H9 (cell line): ENCODE results near the gene GRIK4. TPM values are rescaled to one million over a fixed set of nuclear protein-coding genes. Genes with fewer than 3 reads are reported as not detected.

Source experiments
- DNase-seq: peaks from one replicate; pipeline ENCODE4 v3.0.0-alpha.2; 2017
- H2AFZ ChIP-seq: one replicate; pipeline ENCODE4 v1.6.1; 2013; ENCODE audit warnings: mild to moderate bottlenecking, low read length, control low read depth, moderate library complexity
- H2AK5ac ChIP-seq: 2 replicates; pipeline ENCODE4 v1.6.1; 2013; ENCODE audit warnings: low read length, control low read depth, mixed read lengths; ENCODE audit not compliant: insufficient read length
- H2BK120ac ChIP-seq: one replicate; pipeline ENCODE4 v1.6.1; 2013; ENCODE audit warnings: low read depth, mild to moderate bottlenecking, low read length, control low read depth, inconsistent platforms; ENCODE audit not compliant: poor library complexity, severe bottlenecking
- H2BK12ac ChIP-seq: 2 replicates; pipeline ENCODE4 v1.6.1; 2013; ENCODE audit warnings: low read length, control low read depth, mixed read lengths, low read depth; ENCODE audit not compliant: insufficient read length
- H2BK15ac ChIP-seq: 2 replicates; pipeline ENCODE4 v1.6.1; 2013; ENCODE audit warnings: low read depth, low read length, control low read depth
- H2BK20ac ChIP-seq: one replicate; pipeline ENCODE4 v1.6.1; 2013; ENCODE audit warnings: low read depth, mild to moderate bottlenecking, low read length, control low read depth, inconsistent platforms; ENCODE audit not compliant: poor library complexity, severe bottlenecking
- H2BK5ac ChIP-seq: 2 replicates; pipeline ENCODE4 v1.6.1; 2013; ENCODE audit warnings: low read length, control low read depth, mixed read lengths; ENCODE audit not compliant: insufficient read length
- H3K14ac ChIP-seq: 2 replicates; pipeline ENCODE4 v1.6.1; 2013; ENCODE audit warnings: low read length, control low read depth; ENCODE audit not compliant: insufficient read depth
- H3K18ac ChIP-seq: 2 replicates; pipeline ENCODE4 v1.6.1; 2013; ENCODE audit warnings: low read depth, mild to moderate bottlenecking, mixed read lengths, low read length, control low read depth; ENCODE audit not compliant: insufficient read length
- H3K23ac ChIP-seq: 2 replicates; pipeline ENCODE4 v1.6.1; 2013; ENCODE audit warnings: low read length, control low read depth, mixed read lengths, low read depth; ENCODE audit not compliant: insufficient read length
- H3K23me2 ChIP-seq: 2 replicates; pipeline ENCODE4 v1.6.1; 2013; ENCODE audit warnings: low read depth, mild to moderate bottlenecking, mixed read lengths, low read length, control low read depth; ENCODE audit not compliant: insufficient read length, poor library complexity, severe bottlenecking
- H3K27ac ChIP-seq: 2 replicates; pipeline ENCODE4 v1.5.1; 2013; ENCODE audit warnings: low read length, control low read depth, mixed read lengths, low read depth; ENCODE audit not compliant: insufficient read length
- H3K27me3 ChIP-seq: 2 replicates; pipeline ENCODE4 v1.6.1; 2013; ENCODE audit warnings: low read length, control low read depth, inconsistent platforms; ENCODE audit not compliant: insufficient read depth
- H3K4ac ChIP-seq: 2 replicates; pipeline ENCODE4 v1.6.1; 2013; ENCODE audit warnings: low read depth, mild to moderate bottlenecking, control low read depth, inconsistent platforms, low read length, moderate library complexity
- H3K4me1 ChIP-seq: 2 replicates; pipeline ENCODE4 v1.6.1; 2013; ENCODE audit warnings: low read length, control low read depth, inconsistent platforms; ENCODE audit not compliant: insufficient read depth
- H3K4me2 ChIP-seq: 2 replicates; pipeline ENCODE4 v1.6.1; 2013; ENCODE audit warnings: low read length, control low read depth, mixed read lengths; ENCODE audit not compliant: insufficient read length, insufficient read depth
- H3K56ac ChIP-seq: 2 replicates; pipeline ENCODE4 v1.6.1; 2013; ENCODE audit warnings: low read depth, mild to moderate bottlenecking, mixed read lengths, low read length, control low read depth; ENCODE audit not compliant: insufficient read length
- H3K79me1 ChIP-seq: 2 replicates; pipeline ENCODE4 v1.6.1; 2013; ENCODE audit warnings: low read depth, mild to moderate bottlenecking, moderate library complexity, low read length, control low read depth, inconsistent platforms; ENCODE audit not compliant: insufficient read depth, poor library complexity, severe bottlenecking
- H3K79me2 ChIP-seq: 2 replicates; pipeline ENCODE4 v1.6.1; 2013; ENCODE audit warnings: low read length, control low read depth, inconsistent platforms; ENCODE audit not compliant: insufficient read depth
- H3K9ac ChIP-seq: 2 replicates; pipeline ENCODE4 v1.6.1; 2013; ENCODE audit warnings: low read length, control low read depth, mixed read lengths; ENCODE audit not compliant: insufficient read length; ENCODE audit errors: extremely low read depth
- H3K9me3 ChIP-seq: one replicate; pipeline ENCODE4 v1.6.1; 2013; ENCODE audit warnings: low read depth, low read length, inconsistent platforms; ENCODE audit not compliant: control insufficient read depth
- H3T11ph ChIP-seq: one replicate; pipeline ENCODE4 v1.6.1; 2013; ENCODE audit warnings: mild to moderate bottlenecking, low read length, control low read depth, inconsistent platforms
- H4K20me1 ChIP-seq: one replicate; pipeline ENCODE4 v1.6.1; 2013; ENCODE audit not compliant: control insufficient read depth, insufficient read length, insufficient read depth
- H4K5ac ChIP-seq: 2 replicates; pipeline ENCODE4 v1.6.1; 2013; ENCODE audit warnings: low read depth, mild to moderate bottlenecking, mixed read lengths, low read length, control low read depth; ENCODE audit not compliant: insufficient read length
- H4K8ac ChIP-seq: replicated peaks from 2 replicates; pipeline ENCODE4 v1.6.1; 2013; ENCODE audit warnings: low read length, control low read depth, mixed read lengths, low read depth; ENCODE audit not compliant: insufficient read length
- H4K91ac ChIP-seq: 2 replicates; pipeline ENCODE4 v1.6.1; 2013; ENCODE audit warnings: low read depth, mild to moderate bottlenecking, moderate library complexity, mixed read lengths, low read length, control low read depth; ENCODE audit not compliant: insufficient read length
- H3K27ac Mint-ChIP-seq, 3 experiments: 2 replicates in 2 of 3; 3 replicates in 1 of 3; pipeline ENCODE4 v1.8.0; 2020 to 2021; ENCODE audit warnings: mixed read lengths in 3 of 3, mild to moderate bottlenecking in 1 of 3, moderate library complexity in 1 of 3
- H3K27me3 Mint-ChIP-seq: 2 replicates; pipeline ENCODE4 v1.8.0; 2021; ENCODE audit warnings: low read depth, mild to moderate bottlenecking, moderate library complexity, mixed read lengths
- H3K36me3 Mint-ChIP-seq, 3 experiments: 2 replicates in 2 of 3; 3 replicates in 1 of 3; pipeline ENCODE4 v1.8.0; 2020 to 2021; ENCODE audit warnings: low read depth in 3 of 3, mixed read lengths in 3 of 3; ENCODE audit not compliant: insufficient read depth in 1 of 3
- H3K4me1 Mint-ChIP-seq, 2 experiments: 2 replicates each; pipeline ENCODE4 v1.8.0; 2020; ENCODE audit warnings: mixed read lengths in 2 of 2
- H3K4me3 Mint-ChIP-seq, 2 experiments: 2 replicates in 1 of 2; 3 replicates in 1 of 2; pipeline ENCODE4 v1.8.0; 2020 to 2021; ENCODE audit warnings: mild to moderate bottlenecking in 2 of 2, mixed read lengths in 2 of 2, moderate library complexity in 1 of 2
- H3K9me3 Mint-ChIP-seq, 2 experiments: 2 replicates in 1 of 2; 3 replicates in 1 of 2; pipeline ENCODE4 v1.8.0; 2020; ENCODE audit warnings: mild to moderate bottlenecking in 2 of 2, mixed read lengths in 2 of 2, moderate library complexity in 1 of 2
- CTCF ChIP-seq: fragments of 200-600 bp; sonication (generic); conservative IDR thresholded peaks from 3 replicates; pipeline ENCODE4 v1.8.0; 2021; ENCODE audit warnings: antibody characterized with exemption, mild to moderate bottlenecking
- WGBS: extraction: QIAGEN DNeasy Blood & Tissue Kit; methylation state at CpG from one replicate; pipeline ENCODE4 v1.1.7; 2013; ENCODE audit warnings: missing lambda C conversion rate, low lambda C conversion rate, mixed read lengths; ENCODE audit not compliant: insufficient read length; ENCODE audit errors: extremely low coverage; 5-methylcytosine and 5-hydroxymethylcytosine counted together
- total RNA-seq: library from RNA; stranded (reverse); gene quantifications from 2 replicates; pipeline ENCODE4 v1.2.1, GENCODE V29; 2021

Gene GRIK4
- total RNA-seq, 1 experiment from 2014 or later: 2.3 TPM

DNA sequence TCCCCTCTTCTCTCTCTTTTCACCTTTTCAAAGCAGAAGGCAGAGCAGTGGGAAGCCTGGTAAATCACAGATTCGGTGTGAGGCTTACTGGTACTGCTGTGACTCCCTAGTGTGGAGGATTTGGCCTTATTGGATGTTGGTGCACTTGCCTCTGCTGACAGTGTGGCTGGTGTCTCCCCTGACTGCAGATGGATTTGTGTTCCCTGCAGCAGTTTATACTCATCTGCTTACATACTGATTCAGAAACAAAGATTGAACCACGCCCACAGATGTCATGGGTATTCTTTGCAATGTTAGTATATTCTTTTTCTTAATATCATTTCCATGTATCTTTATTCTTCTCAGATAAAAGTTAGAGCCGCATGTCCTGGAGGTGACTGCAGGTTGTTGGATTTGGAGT is 26.8 kb upstream of the GRIK4 start:
- Histone ChIP-seq H4K8ac (no peak overlapping the region), H2BK12ac (no peak overlapping the region), H3K18ac (no peak overlapping the region), H3K4me2 (no peak overlapping the region), H3K4me1 (peaks cover 2% of the 10 kb centered on the region; the same call in 1 of the 2 replicates), H3K56ac (no peak overlapping the region), H2AK5ac (no peak overlapping the region), H3K27ac (no peak overlapping the region), H3K4ac (no peak overlapping the region), H3K23ac (no peak overlapping the region), H3K9ac (no peak overlapping the region), H4K5ac (no peak overlapping the region), H3T11ph (no peak overlapping the region), H4K91ac (no peak overlapping the region), H3K9me3 (no peaks in the 10 kb centered on the region), H2BK120ac (no peak overlapping the region), H3K14ac (no peak overlapping the region), H2BK5ac (no peak overlapping the region), H4K20me1 (no peaks in the 10 kb centered on the region), H3K23me2 (no peaks in the 10 kb centered on the region), H3K79me2 (no peaks in the 10 kb centered on the region), H2AFZ (no peak overlapping the region), H3K27me3 (no peaks in the 10 kb centered on the region), H2BK15ac (no peak overlapping the region), H3K79me1 (no peaks in the 10 kb centered on the region), H2BK20ac (no peak overlapping the region)
- no peak for TF ChIP-seq CTCF
- no peaks in the 10 kb centered on the region for H3K4me1 Mint-ChIP-seq
- H3K36me3 Mint-ChIP-seq: peaks cover 15 to 49% (median 42%) of the 10 kb centered on the region in 3 experiments; a peak in 6 of 7 replicates
- WGBS: no CpG with 5 or more reads among the region's 3 CpGs
- H3K27me3 Mint-ChIP-seq: no peaks in the 10 kb centered on the region
- DNase-seq: no peak
- peak overlapping the region in 1 of 3 experiments; percentile 48; a peak in 1 of 7 replicates for H3K27ac Mint-ChIP-seq
- H3K9me3 Mint-ChIP-seq: no peaks in the 10 kb centered on the region
- H3K4me3 Mint-ChIP-seq: no peak overlapping the region
